GM19468 (cell line): Measurements from ENCODE around the gene GRPEL1.

Experiments
- ATAC-seq: cut with Tn5 transposase; IDR thresholded peaks from one replicate; pipeline ENCODE4 v1.9.1; 2021; ENCODE audit warnings: mild to moderate bottlenecking, moderate library complexity, moderate number of reproducible peaks; ENCODE audit not compliant: unreplicated experiment; ENCODE audit errors: extremely low read depth

Gene GRPEL1

DNA sequence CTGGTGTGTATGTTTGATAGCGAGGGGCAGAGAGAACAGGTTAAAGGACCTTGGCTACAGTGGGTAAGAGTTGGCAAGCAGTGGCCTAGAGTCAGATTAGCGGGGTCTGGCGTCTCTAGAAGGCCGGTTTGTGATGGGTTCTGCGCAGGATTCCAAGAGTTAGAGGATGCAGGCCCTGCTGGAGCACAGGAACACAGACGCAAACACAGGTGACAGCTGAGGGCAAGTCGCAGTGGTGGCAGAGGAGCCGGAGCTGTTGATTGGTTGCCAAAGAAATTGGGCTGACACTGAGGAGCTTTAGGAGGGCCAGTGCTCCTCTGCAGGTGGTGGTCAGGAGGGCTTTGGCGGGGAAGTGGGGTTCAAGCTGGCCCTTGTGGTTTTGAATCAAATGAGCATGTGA lies 20.9 kb downstream of the GRPEL1 start:
- no peak for ATAC-seq

GRCh38 chr4:7045961-7046921 lies 21.6 kb downstream of the GRPEL1 start:
- ATAC-seq: no peak

GRCh38 chr4:7045553-7045952 lies 22.3 kb downstream of the GRPEL1 start:
- ATAC-seq: no peak

DNA sequence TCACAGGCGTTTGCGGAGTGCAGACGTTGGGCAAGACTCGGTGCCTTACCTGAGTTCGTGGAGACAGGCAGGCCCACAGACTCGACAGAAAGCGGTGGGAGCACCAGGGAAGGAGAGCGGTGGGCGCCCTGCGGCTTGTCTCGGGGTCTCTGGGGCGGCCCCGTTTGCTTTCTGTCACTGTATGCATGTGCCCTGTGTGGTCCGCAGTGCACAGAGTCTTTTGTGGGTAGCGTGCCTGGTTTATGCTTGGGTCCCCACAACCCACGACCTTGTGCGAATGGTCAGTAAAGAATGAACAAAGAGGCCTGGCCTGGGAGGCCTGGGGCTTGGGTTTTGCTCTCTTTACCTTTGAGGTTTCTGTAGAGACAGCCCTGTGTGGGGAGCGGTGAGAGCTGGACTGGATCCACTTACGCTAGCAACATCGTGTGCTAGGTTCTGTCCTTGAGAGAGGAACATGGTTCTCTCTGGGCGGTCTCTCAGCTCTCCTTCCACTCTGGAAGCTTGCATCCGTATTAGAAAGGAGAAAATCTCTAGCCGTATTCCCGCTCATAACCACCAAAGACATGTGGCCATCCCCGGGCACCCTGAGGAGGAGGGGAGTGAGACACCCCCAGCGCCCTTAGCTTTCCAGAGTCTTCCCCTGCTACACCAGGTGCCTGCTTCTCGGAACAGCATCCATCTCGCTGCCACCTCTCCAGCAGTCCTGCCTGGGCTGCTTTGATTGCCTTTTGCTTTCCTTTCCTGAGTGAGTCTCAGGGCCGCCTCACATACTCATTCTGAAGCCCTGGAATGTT lies 23.5 kb downstream of the GRPEL1 start:
- ATAC-seq: no peak

DNA sequence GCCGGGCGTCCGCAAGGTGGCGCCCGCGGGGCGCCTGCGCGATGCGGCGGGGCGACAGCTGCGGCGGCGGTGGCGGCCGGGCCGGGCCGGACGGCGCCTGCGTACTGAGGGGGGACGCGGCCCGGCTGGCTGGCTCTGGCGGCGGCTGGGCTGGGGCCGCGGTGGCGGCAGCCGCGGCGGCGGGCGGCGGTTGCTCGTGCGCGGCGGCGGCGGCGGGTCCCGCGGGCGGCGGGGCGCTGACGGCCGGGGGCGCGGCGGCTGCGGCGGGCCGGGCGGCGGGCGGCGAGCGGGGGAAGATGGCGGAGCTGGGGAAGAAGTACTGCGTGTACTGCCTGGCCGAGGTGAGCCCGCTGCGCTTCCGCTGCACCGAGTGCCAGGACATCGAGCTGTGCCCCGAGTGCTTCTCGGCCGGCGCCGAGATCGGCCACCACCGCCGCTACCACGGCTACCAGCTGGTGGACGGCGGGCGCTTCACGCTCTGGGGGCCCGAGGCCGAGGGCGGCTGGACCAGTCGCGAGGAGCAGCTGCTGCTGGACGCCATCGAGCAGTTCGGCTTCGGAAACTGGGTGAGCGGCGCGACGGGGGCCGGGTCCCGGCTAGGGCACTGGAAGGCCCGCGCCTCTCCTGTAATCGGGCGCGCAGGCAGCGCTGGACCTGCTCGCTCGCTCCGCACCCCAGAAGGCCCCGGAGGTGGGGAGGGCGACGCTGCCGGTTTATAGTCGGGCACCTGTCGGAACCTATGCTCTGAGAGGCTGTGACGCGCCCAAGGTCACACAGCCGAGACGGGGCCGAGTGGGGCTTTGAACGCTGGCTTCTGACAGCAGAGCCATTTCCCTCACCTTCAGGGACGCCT lies 24.4 kb downstream of the GRPEL1 start, which contains the start of gene TADA2B:
Gene TADA2B (plus strand): TSS at position 89 of the 853 bp plus-strand sequence. CDS start 208 bp downstream, at position 297.
- no peak for ATAC-seq

- peak; percentile 81 for ATAC-seq
Observed at GRCh38 chr4:7042503-7043283, 25.2 kb downstream of the GRPEL1 start.

- no peak for ATAC-seq
Observed at GRCh38 chr4:7041801-7042502, 25.9 kb downstream of the GRPEL1 start.

DNA sequence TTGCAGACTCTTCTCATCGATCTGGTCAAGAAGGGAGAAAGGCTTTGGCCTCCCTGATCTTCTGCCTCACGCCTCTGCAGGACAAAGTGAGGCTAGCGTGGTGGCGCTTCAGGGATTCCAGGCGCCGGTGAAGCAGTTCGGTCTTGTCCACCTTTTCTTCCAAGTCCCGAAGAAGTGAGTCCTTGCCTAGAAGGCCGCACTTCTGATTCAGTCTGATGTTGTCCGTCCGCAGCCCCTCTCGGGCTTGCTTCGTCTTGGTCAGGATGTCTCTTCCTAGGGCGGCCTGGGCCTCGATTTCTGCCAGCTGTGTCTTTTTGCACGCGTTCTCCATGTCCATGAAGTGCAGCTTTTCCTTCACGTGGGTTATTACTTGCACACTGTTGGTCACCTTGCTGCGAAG lies 26.6 kb downstream of the GRPEL1 start:
- no peak for ATAC-seq

DNA sequence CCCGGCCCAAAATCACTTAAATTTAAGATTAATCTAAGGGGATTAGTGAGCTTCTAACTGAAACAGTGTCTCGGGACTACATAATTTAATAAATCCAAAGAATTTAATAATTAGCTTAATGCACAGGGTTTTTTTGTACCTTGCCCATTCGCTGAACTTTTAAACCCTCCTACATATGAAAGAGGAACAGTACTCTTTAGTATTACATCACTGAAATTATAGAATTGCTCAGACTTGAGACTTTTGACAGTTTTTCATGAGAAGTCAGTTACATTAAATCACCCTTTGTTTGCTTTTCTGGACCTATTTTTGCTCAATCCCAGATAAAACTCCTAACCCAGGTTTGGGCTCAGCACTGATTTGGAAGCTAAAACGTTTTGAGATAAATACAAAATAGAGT lies 27.1 kb downstream of the GRPEL1 start:
- no peak for ATAC-seq

GRCh38 chr4:7037425-7037824 lies 30.4 kb downstream of the GRPEL1 start:
- ATAC-seq: no peak

- ATAC-seq: no peak
Observed at GRCh38 chr4:7034262-7035081, 33.4 kb downstream of the GRPEL1 start.

DNA sequence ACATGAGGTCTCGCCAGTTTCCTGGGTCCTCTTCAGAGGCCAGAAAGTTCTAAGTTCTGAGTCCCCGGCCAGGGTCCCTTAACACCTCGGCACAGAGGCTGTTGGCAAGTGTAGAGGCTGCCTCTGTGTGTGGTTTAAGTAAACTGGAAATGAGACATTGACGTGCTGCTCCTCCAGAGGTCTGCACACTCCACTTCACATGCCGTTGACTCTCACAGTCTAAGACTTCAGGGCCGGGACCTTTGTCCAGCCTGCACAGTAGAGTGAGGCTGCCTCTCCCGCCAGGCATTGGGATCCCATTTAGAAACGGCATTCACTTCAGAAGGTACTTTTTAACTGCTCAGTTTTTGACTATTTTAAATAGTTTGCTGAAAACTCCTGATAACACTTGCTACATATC lies 35.3 kb downstream of the GRPEL1 start:
- ATAC-seq: no peak

DNA sequence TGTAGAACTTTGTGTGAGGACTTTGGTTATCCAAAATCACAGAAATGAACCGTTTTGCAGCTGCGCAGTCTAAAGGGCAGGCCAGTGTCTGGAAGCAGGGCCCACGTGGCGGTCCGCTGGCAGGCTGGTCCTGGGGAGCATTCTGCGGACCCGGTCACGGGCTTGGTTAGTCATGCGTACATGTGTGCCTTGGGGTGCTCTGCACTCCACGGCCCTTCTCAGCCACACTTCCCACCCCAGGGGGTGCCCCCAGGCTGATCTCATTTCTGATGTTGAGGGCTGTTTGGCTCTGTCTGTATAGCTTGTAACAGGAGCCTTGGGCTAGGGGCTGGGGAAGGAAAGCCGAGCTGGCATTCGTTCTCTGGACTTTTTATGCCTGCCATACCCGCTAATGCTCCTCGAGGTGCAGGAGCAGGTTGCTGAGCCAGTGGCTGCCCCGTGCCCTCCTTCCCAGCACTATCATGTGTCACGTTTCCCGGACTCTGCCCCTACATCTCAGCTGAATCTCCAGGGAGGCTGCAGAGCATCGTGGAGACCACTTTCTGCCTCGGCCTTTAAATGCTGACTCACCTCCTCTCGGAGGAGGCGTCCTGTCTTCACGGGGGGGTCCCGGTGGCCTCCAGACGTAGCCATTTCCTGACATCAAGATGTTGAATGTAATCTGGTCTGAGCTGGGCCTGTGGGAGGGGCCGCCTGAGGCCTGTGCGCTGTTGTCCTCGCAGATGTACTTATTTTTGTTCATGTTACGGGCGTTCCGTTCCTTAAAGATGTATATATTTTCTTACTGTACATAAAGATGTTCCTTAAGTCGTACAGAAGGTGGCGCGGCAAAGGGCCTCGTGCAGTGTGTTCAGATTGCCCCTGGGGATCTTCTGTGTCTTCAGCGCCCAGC lies 36.1 kb downstream of the GRPEL1 start:
- no peak for ATAC-seq

DNA sequence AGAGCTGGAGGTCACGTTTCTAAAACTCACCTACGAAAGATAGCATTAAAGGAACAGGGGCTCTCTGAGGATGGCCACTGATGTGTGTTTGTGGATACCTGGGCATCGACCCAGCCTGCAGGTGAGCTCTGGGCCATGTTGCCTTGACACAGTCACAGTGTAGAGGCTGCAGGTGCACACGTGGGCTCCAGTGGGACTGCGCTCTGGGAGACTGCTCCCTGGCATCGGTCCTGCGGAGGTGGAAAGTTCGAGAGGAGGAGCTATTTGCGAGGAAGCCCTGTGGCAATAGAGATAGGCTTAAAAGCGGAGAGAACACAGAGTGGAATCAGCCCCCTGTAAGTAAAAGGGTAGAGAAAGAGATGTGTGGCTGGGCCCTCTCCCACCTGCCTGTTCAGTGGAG lies 37.0 kb downstream of the GRPEL1 start:
- no peak for ATAC-seq

DNA sequence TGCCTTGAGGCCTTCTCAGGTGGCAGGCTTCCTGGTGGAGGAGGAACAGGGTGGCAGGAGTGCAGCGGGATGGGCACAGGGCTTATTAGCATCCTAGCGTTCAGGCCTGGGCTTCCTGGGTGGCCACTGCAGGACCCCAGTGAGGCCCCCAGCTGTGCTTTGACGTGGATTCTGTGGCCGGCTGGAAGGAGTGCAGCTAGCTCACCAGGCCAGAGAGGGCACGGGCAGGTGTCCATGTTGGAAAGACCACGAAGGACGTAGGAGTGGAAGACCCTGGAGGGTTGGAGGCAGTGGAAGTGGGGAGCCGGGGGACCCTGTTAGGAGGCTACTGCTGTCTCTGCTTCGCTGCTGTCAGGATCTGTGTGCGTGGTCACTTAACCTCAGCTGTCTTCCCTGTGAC lies 37.9 kb downstream of the GRPEL1 start:
- ATAC-seq: no peak

DNA sequence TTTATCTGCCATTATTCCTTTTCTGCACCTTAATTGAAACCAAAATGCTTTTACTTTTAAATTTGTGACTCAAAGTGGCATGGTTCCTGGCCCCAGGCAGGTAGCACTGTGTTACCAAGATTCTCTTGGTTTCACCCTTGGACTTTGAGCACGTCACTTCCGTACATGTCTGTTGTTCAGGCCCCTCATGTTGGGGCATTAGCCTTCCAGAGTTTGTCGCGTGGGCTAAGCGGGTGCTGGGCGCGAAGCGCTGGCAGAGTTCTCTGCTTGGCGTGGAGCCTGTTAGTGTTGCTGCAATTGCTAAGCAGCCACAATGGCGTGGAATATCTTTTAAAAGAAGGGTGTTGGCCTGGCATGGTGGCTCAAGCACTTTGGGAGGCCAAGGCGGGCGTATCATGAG lies 38.7 kb downstream of the GRPEL1 start:
- ATAC-seq: no peak

- no peak for ATAC-seq
Observed at GRCh38 chr4:7027913-7028312, 40.0 kb downstream of the GRPEL1 start.
